ENCODE data around the gene KLK1.

KLK1 gene

GRCh38 chr19:50794876-50795663 is 28.5 kb downstream of the KLK1 start:
- TF ChIP-seq CTCF (IDR thresholded peaks at IDR 0.05; ENCODE audit: low read depth, low read length) = no peak
- DNase-seq (ENCODE audit: extremely low read depth, low read depth) = no peak

- no peak for DNase-seq (ENCODE audit: extremely low read depth, low read depth)
- TF ChIP-seq CTCF (IDR thresholded peaks at IDR 0.05; ENCODE audit: low read depth, low read length) = no peak
Measured at GRCh38 chr19:50794074-50794875, 29.3 kb downstream of the KLK1 start.

GRCh38 chr19:50793558-50794065 is 30.0 kb downstream of the KLK1 start:
- DNase-seq (ENCODE audit: extremely low read depth, low read depth) = no peak
- no peak for TF ChIP-seq CTCF (IDR thresholded peaks at IDR 0.05; ENCODE audit: low read depth, low read length)

GRCh38 chr19:50792272-50793250 is 31.0 kb downstream of the KLK1 start:
- TF ChIP-seq CTCF (IDR thresholded peaks at IDR 0.05; ENCODE audit: low read depth, low read length) = no peak
- no peak for DNase-seq (ENCODE audit: extremely low read depth, low read depth)

- no peak for DNase-seq (ENCODE audit: extremely low read depth, low read depth)
- TF ChIP-seq CTCF (IDR thresholded peaks at IDR 0.05; ENCODE audit: low read depth, low read length) = no peak
Measured at GRCh38 chr19:50791594-50792271, 31.9 kb downstream of the KLK1 start.

- TF ChIP-seq CTCF (IDR thresholded peaks at IDR 0.05; ENCODE audit: low read depth, low read length) = no peak
- no peak for DNase-seq (ENCODE audit: extremely low read depth, low read depth)
Measured at GRCh38 chr19:50790922-50791467, 32.6 kb downstream of the KLK1 start.
